HEK293 (cell line): ENCODE measurements around the gene ZNF766.

Source experiments
- KLF16 ChIP-seq: fragments of 450-650 bp; formaldehyde crosslinking; IDR thresholded peaks from 2 replicates; pipeline ENCODE4 v1.5.1; 2017; ENCODE audit warnings: missing biosample characterization, missing genetic modification characterization
- SP2 ChIP-seq: fragments of 450-650 bp; formaldehyde crosslinking; IDR thresholded peaks from 2 replicates; pipeline ENCODE4 v1.5.1; 2016; ENCODE audit warnings: missing biosample characterization, missing genetic modification characterization
- TCF7L2 ChIP-seq: IDR thresholded peaks from 2 replicates; pipeline ENCODE4 v1.6.1; 2011; ENCODE audit warnings: low read depth, mild to moderate bottlenecking, inconsistent platforms, low read length, moderate library complexity, borderline replicate concordance
- ZFHX2 ChIP-seq: fragments of 450-650 bp; formaldehyde crosslinking; conservative IDR thresholded peaks from 2 replicates; pipeline ENCODE4 v1.5.1; 2016; ENCODE audit warnings: missing biosample characterization, missing genetic modification characterization
- ZNF23 ChIP-seq: fragments of 450-650 bp; formaldehyde crosslinking; IDR thresholded peaks from 2 replicates; pipeline ENCODE4 v1.5.1; 2016; ENCODE audit warnings: missing biosample characterization, missing genetic modification characterization, borderline replicate concordance
- ZNF561 ChIP-seq: fragments of 450-650 bp; IDR thresholded peaks from 2 replicates; pipeline ENCODE4 v1.5.1; 2018; ENCODE audit warnings: missing biosample characterization, missing genetic modification characterization, borderline replicate concordance
- TF ChIP-seq, protein P1 (sequence below): fragments of 450-650 bp; formaldehyde crosslinking; IDR thresholded peaks from 2 replicates; pipeline ENCODE4 v1.5.1; 2016; ENCODE audit warnings: missing biosample characterization, missing genetic modification characterization
- TF ChIP-seq, protein P2 (sequence below): fragments of 450-650 bp; formaldehyde crosslinking; IDR thresholded peaks from 2 replicates; pipeline ENCODE4; 2016; ENCODE audit warnings: missing biosample characterization, missing genetic modification characterization
- TF ChIP-seq, protein P3 (sequence below): fragments of 450-650 bp; formaldehyde crosslinking; IDR thresholded peaks from 2 replicates; pipeline ENCODE4 v1.5.1; 2016; ENCODE audit warnings: missing biosample characterization, missing genetic modification characterization, borderline replicate concordance

DNA sequence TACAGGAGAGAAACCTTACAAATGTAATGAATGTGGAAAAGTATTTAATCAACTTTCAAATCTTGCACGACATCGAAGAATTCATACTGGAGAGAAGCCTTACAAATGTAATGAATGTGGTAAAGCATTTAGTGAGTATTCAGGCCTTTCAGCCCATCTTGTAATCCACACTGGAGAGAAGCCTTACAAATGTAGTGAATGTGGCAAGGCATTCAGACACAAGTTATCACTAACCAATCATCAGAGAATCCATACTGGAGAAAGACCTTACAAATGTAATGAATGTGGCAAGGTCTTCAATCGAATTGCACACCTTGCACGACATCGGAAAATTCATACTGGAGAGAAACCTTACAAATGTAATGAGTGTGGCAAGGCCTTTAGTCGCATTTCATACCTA is 53.0 kb downstream of the ZNF766 start:
- TF ChIP-seq ZFHX2 (tag by site-specific recombination) (no peak), ZNF23 (tag by site-specific recombination) (no peak), SP2 (tag by site-specific recombination) (no peak), KLF16 (tag by site-specific recombination) (no peak), ZNF561 (tag by site-specific recombination) (no peak), TCF7L2 (no peak)
- TF ChIP-seq, protein P1, sequence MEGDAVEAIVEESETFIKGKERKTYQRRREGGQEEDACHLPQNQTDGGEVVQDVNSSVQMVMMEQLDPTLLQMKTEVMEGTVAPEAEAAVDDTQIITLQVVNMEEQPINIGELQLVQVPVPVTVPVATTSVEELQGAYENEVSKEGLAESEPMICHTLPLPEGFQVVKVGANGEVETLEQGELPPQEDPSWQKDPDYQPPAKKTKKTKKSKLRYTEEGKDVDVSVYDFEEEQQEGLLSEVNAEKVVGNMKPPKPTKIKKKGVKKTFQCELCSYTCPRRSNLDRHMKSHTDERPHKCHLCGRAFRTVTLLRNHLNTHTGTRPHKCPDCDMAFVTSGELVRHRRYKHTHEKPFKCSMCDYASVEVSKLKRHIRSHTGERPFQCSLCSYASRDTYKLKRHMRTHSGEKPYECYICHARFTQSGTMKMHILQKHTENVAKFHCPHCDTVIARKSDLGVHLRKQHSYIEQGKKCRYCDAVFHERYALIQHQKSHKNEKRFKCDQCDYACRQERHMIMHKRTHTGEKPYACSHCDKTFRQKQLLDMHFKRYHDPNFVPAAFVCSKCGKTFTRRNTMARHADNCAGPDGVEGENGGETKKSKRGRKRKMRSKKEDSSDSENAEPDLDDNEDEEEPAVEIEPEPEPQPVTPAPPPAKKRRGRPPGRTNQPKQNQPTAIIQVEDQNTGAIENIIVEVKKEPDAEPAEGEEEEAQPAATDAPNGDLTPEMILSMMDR (tag by site-specific recombination), result no peak
- TF ChIP-seq, protein P2, sequence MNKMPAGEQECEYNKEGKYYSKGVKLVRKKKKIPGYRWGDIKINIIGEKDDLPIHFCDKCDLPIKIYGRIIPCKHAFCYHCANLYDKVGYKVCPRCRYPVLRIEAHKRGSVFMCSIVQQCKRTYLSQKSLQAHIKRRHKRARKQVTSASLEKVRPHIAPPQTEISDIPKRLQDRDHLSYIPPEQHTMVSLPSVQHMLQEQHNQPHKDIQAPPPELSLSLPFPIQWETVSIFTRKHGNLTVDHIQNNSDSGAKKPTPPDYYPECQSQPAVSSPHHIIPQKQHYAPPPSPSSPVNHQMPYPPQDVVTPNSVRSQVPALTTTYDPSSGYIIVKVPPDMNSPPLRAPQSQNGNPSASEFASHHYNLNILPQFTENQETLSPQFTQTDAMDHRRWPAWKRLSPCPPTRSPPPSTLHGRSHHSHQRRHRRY, result no peak
- TF ChIP-seq, protein P3, sequence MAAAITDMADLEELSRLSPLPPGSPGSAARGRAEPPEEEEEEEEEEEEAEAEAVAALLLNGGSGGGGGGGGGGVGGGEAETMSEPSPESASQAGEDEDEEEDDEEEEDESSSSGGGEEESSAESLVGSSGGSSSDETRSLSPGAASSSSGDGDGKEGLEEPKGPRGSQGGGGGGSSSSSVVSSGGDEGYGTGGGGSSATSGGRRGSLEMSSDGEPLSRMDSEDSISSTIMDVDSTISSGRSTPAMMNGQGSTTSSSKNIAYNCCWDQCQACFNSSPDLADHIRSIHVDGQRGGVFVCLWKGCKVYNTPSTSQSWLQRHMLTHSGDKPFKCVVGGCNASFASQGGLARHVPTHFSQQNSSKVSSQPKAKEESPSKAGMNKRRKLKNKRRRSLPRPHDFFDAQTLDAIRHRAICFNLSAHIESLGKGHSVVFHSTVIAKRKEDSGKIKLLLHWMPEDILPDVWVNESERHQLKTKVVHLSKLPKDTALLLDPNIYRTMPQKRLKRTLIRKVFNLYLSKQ, result no peak
